OCI-LY7 (cell line): ENCODE results near the gene NPM1.

Experiments
- EZH2phosphoT487 ChIP-seq: fragments of 200-600 bp; sonication (generic); IDR thresholded peaks from 2 replicates; pipeline ENCODE4 v1.6.1; 2018; ENCODE audit warnings: low read depth, borderline replicate concordance, mild to moderate bottlenecking, mixed run types, antibody characterized with exemption, low read length, moderate library complexity, mixed read lengths
- TF ChIP-seq, protein P1 (sequence below): fragments of 200-600 bp; sonication (generic); conservative IDR thresholded peaks from 2 replicates; pipeline ENCODE4 v1.5.1; 2014; ENCODE audit warnings: mild to moderate bottlenecking, antibody characterized with exemption, low read length, moderate library complexity, mixed read lengths

- TF ChIP-seq, protein P1, sequence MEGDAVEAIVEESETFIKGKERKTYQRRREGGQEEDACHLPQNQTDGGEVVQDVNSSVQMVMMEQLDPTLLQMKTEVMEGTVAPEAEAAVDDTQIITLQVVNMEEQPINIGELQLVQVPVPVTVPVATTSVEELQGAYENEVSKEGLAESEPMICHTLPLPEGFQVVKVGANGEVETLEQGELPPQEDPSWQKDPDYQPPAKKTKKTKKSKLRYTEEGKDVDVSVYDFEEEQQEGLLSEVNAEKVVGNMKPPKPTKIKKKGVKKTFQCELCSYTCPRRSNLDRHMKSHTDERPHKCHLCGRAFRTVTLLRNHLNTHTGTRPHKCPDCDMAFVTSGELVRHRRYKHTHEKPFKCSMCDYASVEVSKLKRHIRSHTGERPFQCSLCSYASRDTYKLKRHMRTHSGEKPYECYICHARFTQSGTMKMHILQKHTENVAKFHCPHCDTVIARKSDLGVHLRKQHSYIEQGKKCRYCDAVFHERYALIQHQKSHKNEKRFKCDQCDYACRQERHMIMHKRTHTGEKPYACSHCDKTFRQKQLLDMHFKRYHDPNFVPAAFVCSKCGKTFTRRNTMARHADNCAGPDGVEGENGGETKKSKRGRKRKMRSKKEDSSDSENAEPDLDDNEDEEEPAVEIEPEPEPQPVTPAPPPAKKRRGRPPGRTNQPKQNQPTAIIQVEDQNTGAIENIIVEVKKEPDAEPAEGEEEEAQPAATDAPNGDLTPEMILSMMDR = no peak
- no peak for TF ChIP-seq EZH2phosphoT487
These were observed 59.6 kb downstream of the NPM1 start for GRCh38 chr5:171447226-171447625.
